HEK293 (cell line): ENCODE data around the gene DCAF8.

Source experiments
- ZBTB7A ChIP-seq: fragments of 450-650 bp; formaldehyde crosslinking; IDR thresholded peaks from 2 replicates; pipeline ENCODE4 v1.5.1; 2016; ENCODE audit warnings: low read depth, missing biosample characterization, missing genetic modification characterization
- ZNF274 ChIP-seq, 2 experiments: fragments of 200-500 bp in 1 of 2; fragments of 450-650 bp in 1 of 2; sonication (Bioruptor generic) in 1 of 2; formaldehyde crosslinking in 1 of 2; IDR thresholded peaks; 2 replicates each; pipeline versions ENCODE4 v1.5.1 to v1.6.1; 2014 to 2016; ENCODE audit warnings: borderline replicate concordance in 1 of 2, inconsistent platforms in 1 of 2, low read length in 1 of 2, missing biosample characterization in 1 of 2, missing genetic modification characterization in 1 of 2
- ZNF423 ChIP-seq: fragments of 450-650 bp; formaldehyde crosslinking; IDR thresholded peaks from 2 replicates; pipeline ENCODE4 v1.5.1; 2016; ENCODE audit warnings: missing biosample characterization, missing genetic modification characterization
- TF ChIP-seq, protein P1 (sequence below): fragments of 450-650 bp; formaldehyde crosslinking; IDR thresholded peaks from 2 replicates; pipeline ENCODE4 v1.5.1; 2016; ENCODE audit warnings: missing biosample characterization, missing genetic modification characterization, low read depth
- TF ChIP-seq, protein P2 (sequence below): fragments of 450-650 bp; formaldehyde crosslinking; IDR thresholded peaks from 2 replicates; pipeline ENCODE4 v1.5.1; 2016; ENCODE audit warnings: missing biosample characterization, missing genetic modification characterization
- TF ChIP-seq, protein P3 (sequence below): fragments of 450-650 bp; formaldehyde crosslinking; IDR thresholded peaks from 2 replicates; pipeline ENCODE4 v1.5.1; 2016; ENCODE audit warnings: missing biosample characterization, missing genetic modification characterization

DNA sequence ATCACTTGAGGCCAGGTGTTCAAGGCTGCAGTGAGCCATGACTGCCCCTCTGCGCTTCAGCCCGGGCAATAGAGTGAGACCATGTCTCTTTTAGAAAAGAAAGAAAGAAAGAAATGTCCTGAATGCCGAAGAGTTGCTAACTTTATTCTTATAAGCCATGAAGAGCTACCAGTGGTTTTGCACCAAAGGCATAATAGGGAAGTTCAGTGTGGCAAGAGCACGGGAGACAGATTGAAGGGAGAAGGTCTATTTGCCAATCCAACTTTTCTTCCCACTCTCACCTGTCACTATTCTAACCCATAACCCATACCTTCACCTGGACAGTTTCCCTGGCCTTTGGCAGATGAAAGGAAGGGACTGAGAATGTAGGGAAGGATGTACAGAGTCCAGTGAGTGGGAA, 61.6 kb downstream of the DCAF8 start:
- TF ChIP-seq ZBTB7A (tag by site-specific recombination): no peak
- TF ChIP-seq, protein P1, sequence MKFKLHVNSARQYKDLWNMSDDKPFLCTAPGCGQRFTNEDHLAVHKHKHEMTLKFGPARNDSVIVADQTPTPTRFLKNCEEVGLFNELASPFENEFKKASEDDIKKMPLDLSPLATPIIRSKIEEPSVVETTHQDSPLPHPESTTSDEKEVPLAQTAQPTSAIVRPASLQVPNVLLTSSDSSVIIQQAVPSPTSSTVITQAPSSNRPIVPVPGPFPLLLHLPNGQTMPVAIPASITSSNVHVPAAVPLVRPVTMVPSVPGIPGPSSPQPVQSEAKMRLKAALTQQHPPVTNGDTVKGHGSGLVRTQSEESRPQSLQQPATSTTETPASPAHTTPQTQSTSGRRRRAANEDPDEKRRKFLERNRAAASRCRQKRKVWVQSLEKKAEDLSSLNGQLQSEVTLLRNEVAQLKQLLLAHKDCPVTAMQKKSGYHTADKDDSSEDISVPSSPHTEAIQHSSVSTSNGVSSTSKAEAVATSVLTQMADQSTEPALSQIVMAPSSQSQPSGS (tag by site-specific recombination): no peak
- no peak for TF ChIP-seq ZNF274 (IDR thresholded peaks at IDR 0.05; ENCODE audit: low read length)
- TF ChIP-seq ZNF274 (tag by site-specific recombination; IDR thresholded peaks at IDR 0.05; ENCODE audit: borderline replicate concordance): no peak
- TF ChIP-seq, protein P2, sequence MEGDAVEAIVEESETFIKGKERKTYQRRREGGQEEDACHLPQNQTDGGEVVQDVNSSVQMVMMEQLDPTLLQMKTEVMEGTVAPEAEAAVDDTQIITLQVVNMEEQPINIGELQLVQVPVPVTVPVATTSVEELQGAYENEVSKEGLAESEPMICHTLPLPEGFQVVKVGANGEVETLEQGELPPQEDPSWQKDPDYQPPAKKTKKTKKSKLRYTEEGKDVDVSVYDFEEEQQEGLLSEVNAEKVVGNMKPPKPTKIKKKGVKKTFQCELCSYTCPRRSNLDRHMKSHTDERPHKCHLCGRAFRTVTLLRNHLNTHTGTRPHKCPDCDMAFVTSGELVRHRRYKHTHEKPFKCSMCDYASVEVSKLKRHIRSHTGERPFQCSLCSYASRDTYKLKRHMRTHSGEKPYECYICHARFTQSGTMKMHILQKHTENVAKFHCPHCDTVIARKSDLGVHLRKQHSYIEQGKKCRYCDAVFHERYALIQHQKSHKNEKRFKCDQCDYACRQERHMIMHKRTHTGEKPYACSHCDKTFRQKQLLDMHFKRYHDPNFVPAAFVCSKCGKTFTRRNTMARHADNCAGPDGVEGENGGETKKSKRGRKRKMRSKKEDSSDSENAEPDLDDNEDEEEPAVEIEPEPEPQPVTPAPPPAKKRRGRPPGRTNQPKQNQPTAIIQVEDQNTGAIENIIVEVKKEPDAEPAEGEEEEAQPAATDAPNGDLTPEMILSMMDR (tag by site-specific recombination): no peak
- TF ChIP-seq, protein P3, sequence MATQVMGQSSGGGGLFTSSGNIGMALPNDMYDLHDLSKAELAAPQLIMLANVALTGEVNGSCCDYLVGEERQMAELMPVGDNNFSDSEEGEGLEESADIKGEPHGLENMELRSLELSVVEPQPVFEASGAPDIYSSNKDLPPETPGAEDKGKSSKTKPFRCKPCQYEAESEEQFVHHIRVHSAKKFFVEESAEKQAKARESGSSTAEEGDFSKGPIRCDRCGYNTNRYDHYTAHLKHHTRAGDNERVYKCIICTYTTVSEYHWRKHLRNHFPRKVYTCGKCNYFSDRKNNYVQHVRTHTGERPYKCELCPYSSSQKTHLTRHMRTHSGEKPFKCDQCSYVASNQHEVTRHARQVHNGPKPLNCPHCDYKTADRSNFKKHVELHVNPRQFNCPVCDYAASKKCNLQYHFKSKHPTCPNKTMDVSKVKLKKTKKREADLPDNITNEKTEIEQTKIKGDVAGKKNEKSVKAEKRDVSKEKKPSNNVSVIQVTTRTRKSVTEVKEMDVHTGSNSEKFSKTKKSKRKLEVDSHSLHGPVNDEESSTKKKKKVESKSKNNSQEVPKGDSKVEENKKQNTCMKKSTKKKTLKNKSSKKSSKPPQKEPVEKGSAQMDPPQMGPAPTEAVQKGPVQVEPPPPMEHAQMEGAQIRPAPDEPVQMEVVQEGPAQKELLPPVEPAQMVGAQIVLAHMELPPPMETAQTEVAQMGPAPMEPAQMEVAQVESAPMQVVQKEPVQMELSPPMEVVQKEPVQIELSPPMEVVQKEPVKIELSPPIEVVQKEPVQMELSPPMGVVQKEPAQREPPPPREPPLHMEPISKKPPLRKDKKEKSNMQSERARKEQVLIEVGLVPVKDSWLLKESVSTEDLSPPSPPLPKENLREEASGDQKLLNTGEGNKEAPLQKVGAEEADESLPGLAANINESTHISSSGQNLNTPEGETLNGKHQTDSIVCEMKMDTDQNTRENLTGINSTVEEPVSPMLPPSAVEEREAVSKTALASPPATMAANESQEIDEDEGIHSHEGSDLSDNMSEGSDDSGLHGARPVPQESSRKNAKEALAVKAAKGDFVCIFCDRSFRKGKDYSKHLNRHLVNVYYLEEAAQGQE (tag by site-specific recombination): no peak
- no peak for TF ChIP-seq ZNF423
